Suppressor macrophage (primary cell): ENCODE measurements around the gene ZNF497.
A peak's percentile ranks its signal among the peaks of the same experiment; 100 is the strongest.

Experiments
- DNase-seq, 4 experiments: peaks; one replicate each; pipeline ENCODE4 v3.0.0-alpha.2; 2020 to 2022

ZNF497 gene

DNA sequence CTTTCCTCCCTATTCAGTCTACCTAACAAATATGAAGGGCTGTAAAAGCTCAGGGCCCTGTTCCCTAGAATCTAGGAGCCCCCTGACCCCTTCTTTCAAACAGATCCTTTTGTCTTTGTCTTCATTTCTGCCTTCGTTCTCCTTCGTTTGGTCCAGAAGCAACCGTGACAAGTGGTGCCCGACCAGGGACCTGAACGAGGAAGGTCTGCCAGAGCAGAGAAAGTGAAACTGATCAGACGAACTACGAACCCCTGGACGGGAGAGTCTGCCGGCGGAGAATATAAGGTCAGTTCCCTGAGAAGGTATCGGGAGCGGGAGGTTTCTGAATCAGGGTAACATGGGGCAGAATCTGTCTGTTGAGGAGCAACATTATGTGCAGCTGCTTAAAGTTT is 56.6 kb downstream of the ZNF497 start:
- DNase-seq: peak in 2 of 4 experiments; percentile 4 to 20

DNA sequence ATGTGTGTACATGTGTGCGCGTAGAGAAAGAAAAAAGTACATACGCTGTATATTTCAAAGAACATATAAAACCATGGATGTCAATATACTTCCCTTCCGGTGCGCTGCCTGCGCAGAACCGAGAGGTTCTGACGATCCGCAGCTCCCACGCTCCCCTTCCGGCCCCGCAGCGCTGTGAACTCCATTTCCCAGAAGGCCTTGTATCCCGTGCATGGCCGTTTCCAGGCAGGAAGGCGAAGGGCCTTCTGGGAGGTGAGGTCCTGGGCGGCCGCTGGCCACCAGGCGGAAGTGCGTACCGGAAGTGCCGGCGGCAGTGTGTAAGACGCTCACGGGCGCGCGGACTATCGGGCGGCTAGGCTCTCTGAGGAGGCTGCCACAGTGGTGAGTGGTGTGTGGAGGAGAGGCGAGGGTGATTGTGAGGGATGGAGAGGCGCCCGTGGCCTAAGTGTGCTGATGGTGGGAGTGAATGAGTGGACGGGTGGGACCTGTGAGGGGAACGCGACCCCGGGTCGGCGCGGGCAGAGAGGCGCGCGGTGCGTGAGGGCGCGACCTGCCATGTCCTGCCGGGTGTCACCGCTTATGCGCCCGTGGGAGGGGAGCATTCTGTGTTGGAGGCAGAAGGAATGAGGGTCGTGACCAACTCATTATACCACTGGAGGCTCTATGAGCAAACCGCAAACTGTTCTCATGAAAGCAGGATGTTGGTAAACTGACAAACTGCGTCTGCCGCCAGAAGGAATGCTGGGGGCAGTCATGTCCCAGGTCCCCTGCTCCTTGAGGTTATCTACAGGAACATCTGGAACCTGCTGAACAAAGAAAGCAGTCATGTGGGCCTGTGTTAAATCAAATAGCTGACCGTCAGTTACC is 57.3 kb downstream of the ZNF497 start, which contains the start of gene ERVK3-1:
TSS of gene ERVK3-1 (plus strand) at position 313 of the 867 bp plus-strand sequence. CDS start 6,792 bp downstream, outside the sequence.
- peak; percentile 99 to 100 (median 99) for DNase-seq

DNA sequence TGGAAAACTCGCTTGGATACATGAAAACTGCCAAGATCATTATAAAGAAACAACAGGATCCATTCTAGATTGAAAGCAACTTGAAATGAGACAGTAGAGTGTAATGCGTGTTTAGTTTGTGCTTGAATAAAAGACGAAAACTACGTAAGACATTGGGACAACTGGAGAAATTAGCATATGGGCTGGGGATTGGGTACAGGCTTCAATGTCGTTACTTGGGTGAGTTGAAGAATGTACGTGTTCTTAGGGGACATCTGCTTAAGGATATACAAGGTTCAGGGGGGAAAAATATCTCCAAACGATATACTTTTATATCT is 57.8 kb downstream of the ZNF497 start:
- no peak for DNase-seq
